Measurements from ENCODE around the gene ZCCHC7. TPM values are rescaled to one million over a fixed set of nuclear protein-coding genes. Genes with fewer than 3 reads are reported as not detected.

ZCCHC7 gene
- total and polyA plus RNA-seq, 2 donors (not counting 3 experiments of a cell fraction or from before 2014, with no cell fraction given): 7.4 to 14.8 TPM

DNA sequence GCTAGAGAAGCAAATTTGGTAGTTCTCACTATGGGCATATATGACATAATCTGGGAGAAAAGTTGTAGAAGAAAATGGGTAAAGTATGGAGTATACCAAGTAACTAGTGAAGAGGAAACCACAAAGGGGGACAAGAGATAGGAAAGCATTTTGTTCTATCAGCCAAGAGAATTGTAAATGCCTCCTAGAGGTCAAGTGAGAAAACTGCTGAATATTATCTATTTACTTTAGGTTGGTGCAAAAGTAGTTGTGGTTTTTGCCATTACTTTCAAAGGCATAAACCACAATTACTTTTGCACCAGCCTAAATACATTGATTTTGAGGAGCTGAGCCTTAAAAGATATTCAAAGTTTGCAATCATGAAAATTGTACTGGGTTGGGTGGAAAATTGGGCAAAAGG, 175.4 kb downstream of the ZCCHC7 start:
- H3K9ac ChIP-seq (replicated peaks; ENCODE audit: extremely low read depth, insufficient read depth, low read length): no peak overlapping the region
- peaks cover 2% of the 10 kb centered on the region for H4K20me1 ChIP-seq (replicated peaks; ENCODE audit: control insufficient read depth, extremely low read depth, insufficient read depth, low read length)
- H3K9me3 ChIP-seq (replicated peaks; ENCODE audit: control insufficient read depth, insufficient read depth, low read length): no peaks in the 10 kb centered on the region
- ChIA-PET CTCF (no interaction called here), POLR2A (no interaction called here)
- H2AFZ ChIP-seq (ENCODE audit: low read depth, low read length): no peak overlapping the region
- intact Hi-C loops (cut with micrococcal nuclease) (no loop called here), dilution Hi-C loops (cut with MboI; ENCODE audit: extremely low pct_ligation_motif_present, low sequenced_read_pairs) (no loop called here)
- no peak for FAIRE-seq
- no peaks in the 10 kb centered on the region for H3K79me2 ChIP-seq (ENCODE audit: control insufficient read depth, insufficient read depth, low read length)
- H3K27ac ChIP-seq (ENCODE audit: insufficient read depth, low read depth, low read length): no peak overlapping the region
- BruUV-seq (replicated peaks): no TSS peak
- H3K4me2 ChIP-seq (ENCODE audit: insufficient read depth, low read length): peak overlapping the region; percentile 1
- TF ChIP-seq, protein P1, sequence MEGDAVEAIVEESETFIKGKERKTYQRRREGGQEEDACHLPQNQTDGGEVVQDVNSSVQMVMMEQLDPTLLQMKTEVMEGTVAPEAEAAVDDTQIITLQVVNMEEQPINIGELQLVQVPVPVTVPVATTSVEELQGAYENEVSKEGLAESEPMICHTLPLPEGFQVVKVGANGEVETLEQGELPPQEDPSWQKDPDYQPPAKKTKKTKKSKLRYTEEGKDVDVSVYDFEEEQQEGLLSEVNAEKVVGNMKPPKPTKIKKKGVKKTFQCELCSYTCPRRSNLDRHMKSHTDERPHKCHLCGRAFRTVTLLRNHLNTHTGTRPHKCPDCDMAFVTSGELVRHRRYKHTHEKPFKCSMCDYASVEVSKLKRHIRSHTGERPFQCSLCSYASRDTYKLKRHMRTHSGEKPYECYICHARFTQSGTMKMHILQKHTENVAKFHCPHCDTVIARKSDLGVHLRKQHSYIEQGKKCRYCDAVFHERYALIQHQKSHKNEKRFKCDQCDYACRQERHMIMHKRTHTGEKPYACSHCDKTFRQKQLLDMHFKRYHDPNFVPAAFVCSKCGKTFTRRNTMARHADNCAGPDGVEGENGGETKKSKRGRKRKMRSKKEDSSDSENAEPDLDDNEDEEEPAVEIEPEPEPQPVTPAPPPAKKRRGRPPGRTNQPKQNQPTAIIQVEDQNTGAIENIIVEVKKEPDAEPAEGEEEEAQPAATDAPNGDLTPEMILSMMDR (IDR thresholded peaks at IDR 0.05; ENCODE audit: extremely low read depth in 1 of 2, insufficient read depth in 1 of 2, low read depth in 1 of 2, low read length in 2 of 2): no peak
- TF ChIP-seq EZH2 (IDR thresholded peaks at IDR 0.05; ENCODE audit: borderline replicate concordance, low read depth, low read length, severe bottlenecking): no peak
- TF ChIP-seq, protein P2, sequence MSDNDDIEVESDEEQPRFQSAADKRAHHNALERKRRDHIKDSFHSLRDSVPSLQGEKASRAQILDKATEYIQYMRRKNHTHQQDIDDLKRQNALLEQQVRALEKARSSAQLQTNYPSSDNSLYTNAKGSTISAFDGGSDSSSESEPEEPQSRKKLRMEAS (IDR thresholded peaks at IDR 0.05; ENCODE audit: insufficient read depth, insufficient read length): no peak
- TF ChIP-seq GATA2 (IDR thresholded peaks at IDR 0.05; ENCODE audit: insufficient read depth, insufficient read length, low read depth, low read length): no peak
- TF ChIP-seq MYC (IDR thresholded peaks at IDR 0.05; ENCODE audit: low read depth, low read length): no peak
- TF ChIP-seq JUN (IDR thresholded peaks at IDR 0.05; ENCODE audit: borderline replicate concordance, insufficient read depth, insufficient read length, low read depth): no peak
- TF ChIP-seq FOS (IDR thresholded peaks at IDR 0.05; ENCODE audit: borderline replicate concordance, insufficient read depth, low read length): no peak
- TF ChIP-seq POLR2AphosphoS5 (IDR thresholded peaks at IDR 0.05; ENCODE audit: insufficient read depth, low read depth, low read length): no peak
- TF ChIP-seq POLR2A (IDR thresholded peaks at IDR 0.05; ENCODE audit: low read depth, low read length): no peak
- H3K4me1 ChIP-seq (ENCODE audit: control insufficient read depth, extremely low read depth, insufficient read depth, low read length): peaks cover 25% of the 10 kb centered on the region
- no peaks in the 10 kb centered on the region for H3K27me3 ChIP-seq (ENCODE audit: control insufficient read depth in 2 of 2, insufficient read depth in 2 of 2, low read length in 2 of 2)
- no peak overlapping the region for H3K4me3 ChIP-seq (replicated peaks in 1 of 3; ENCODE audit: insufficient read depth in 1 of 3, low read depth in 1 of 3, low read length in 3 of 3)
- DNase-seq (ENCODE audit: low read depth, low spot score): no peak
- no peaks in the 10 kb centered on the region for H3K9me1 ChIP-seq (replicated peaks; ENCODE audit: control insufficient read depth, extremely low read depth, insufficient read depth, low read length)
- no peaks in the 10 kb centered on the region for H3K36me3 ChIP-seq (ENCODE audit: control insufficient read depth in 2 of 2, extremely low read depth in 1 of 2, insufficient read depth in 2 of 2, low read length in 2 of 2)
